H4 (cell line): ENCODE data around the gene SEMA6A. TPM values are rescaled to one million over a fixed set of nuclear protein-coding genes. Genes with fewer than 3 reads are reported as not detected.

Experiments used
- DNase-seq: peaks from one replicate; pipeline ENCODE4 v3.0.0-alpha.2; 2015; ENCODE audit warnings: low spot score
- total RNA-seq: library from RNA; depleted of rRNA; stranded (reverse); fragments of >200 nt; shearing (Covaris generic); gene quantifications from 2 replicates; pipeline ENCODE4 v1.2.3, GENCODE V29; 2014

SEMA6A gene
- total RNA-seq, 1 experiment from 2014 or later = 1.5 TPM

GRCh38 chr5:116522356-116523136 lies 52.1 kb downstream of the SEMA6A start:
- no peak for DNase-seq

GRCh38 chr5:116521173-116521872 lies 53.3 kb downstream of the SEMA6A start:
- DNase-seq = no peak

GRCh38 chr5:116520771-116521170 lies 53.9 kb downstream of the SEMA6A start:
- DNase-seq = no peak

DNA sequence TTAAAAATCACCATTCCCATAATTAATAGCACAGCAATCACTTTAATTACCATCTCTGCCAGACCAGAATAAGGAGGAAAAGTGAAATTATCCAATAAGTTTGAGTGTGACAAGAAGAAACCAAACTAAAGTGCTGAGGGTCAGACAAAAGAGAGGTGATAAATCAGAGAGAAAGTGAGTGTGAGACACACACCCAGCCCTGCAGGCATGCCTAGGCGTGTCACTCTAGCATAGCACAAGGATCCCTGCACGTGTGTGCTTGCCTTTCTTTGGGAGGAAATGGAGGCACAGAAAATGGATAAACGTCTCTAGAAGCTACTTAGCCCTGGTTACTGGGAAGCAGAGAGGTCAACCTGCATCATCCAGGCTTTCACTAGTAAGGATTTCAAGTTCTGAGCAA lies 56.2 kb downstream of the SEMA6A start:
- DNase-seq = no peak

DNA sequence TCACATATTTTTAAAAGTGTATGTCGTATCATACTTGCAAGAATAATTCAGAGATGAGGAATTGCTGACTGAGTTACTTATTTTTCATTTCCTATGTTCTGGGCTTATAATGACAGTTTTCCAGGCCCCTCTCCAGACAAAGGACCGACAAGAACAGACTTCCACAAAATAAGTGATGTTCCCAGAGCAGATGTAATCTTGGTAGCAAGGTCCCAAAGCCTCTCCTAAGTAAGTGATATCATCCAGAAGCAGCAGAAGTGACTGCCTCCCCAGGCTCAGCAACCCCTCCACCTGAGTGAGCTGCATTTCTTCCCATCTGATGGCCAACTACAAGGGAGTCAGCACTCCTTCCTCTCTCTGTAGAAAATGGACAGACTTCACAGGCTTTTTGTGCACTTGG lies 57.1 kb downstream of the SEMA6A start:
- DNase-seq = no peak

GRCh38 chr5:116516021-116516420 lies 58.6 kb downstream of the SEMA6A start:
- DNase-seq = no peak

GRCh38 chr5:116514421-116514970 lies 60.1 kb downstream of the SEMA6A start:
- DNase-seq = no peak

GRCh38 chr5:116510517-116510916 lies 64.1 kb downstream of the SEMA6A start:
- no peak for DNase-seq

GRCh38 chr5:116509483-116510244 lies 65.0 kb downstream of the SEMA6A start:
- no peak for DNase-seq

- no peak for DNase-seq
Measured at GRCh38 chr5:116508835-116509234, 65.8 kb downstream of the SEMA6A start.

GRCh38 chr5:116507941-116508655 lies 66.5 kb downstream of the SEMA6A start:
- no peak for DNase-seq

DNA sequence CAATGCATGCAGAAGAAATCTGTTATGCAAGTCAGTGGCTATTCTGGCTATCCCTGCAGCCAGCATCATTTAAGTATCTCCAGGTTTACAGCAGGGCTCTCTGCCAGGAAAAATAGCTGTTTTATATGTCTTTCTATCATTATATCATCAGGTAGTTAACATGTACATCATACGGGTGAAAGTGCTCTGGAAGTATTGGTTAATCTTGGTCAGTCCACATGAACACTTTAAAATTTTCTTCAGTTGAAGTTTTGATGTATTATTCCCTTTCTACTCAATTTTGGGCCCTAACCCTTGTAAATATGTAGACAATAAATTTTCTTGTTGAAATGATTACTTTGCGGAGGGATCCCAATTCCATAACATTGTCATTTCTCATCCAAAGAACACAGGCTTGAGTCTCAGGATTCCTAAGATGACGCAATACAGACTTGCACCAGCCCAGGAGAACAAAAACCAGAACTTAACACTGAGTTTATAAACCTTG lies 67.5 kb downstream of the SEMA6A start:
- no peak for DNase-seq

- no peak for DNase-seq
Measured at GRCh38 chr5:116506488-116506887, 68.1 kb downstream of the SEMA6A start.

- DNase-seq = no peak
Measured at GRCh38 chr5:116504593-116505166, 69.9 kb downstream of the SEMA6A start.

GRCh38 chr5:116502616-116503015 lies 72.0 kb downstream of the SEMA6A start:
- peak; percentile 21 for DNase-seq

DNA sequence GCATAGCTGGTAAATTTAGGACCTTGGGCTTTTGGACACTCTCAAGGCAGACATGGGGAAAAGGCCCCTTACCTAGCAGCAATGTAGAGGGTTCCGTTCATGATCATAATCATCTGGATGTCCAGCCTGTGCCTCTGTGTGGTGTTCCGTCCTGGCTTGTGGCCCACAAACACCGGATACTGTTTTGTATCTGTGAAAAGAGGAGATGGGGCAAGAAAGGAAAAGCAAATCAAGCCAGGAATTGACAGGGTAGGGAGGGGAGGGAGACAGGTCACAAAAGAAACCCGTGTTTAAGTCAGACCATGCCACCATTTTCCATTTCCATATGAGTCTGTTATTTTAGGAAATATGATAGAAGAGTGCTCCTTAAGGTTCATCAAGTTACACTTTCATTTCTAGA lies 72.5 kb downstream of the SEMA6A start:
- DNase-seq = no peak

GRCh38 chr5:116498503-116499048 lies 76.0 kb downstream of the SEMA6A start:
- no peak for DNase-seq

DNA sequence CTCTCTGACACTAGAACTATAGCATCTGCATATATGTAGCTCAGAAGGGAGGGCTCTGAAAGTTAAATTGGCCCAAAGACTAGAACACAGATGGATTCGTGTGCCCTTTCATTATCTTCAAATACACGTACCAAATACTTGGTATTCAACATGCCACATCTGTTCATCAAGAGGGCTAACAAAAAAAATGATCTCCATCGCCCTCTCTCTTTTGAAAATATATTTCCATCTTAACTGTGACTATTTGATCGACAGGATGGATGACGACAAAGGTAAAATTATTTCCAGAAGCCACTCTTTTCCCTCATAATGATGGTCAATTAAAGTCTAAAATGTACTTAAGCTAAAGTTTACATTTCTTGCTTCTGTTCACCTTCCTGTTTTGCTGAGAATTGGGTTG lies 77.0 kb downstream of the SEMA6A start:
- no peak for DNase-seq

GRCh38 chr5:116495786-116496357 lies 78.8 kb downstream of the SEMA6A start:
- DNase-seq = no peak

DNA sequence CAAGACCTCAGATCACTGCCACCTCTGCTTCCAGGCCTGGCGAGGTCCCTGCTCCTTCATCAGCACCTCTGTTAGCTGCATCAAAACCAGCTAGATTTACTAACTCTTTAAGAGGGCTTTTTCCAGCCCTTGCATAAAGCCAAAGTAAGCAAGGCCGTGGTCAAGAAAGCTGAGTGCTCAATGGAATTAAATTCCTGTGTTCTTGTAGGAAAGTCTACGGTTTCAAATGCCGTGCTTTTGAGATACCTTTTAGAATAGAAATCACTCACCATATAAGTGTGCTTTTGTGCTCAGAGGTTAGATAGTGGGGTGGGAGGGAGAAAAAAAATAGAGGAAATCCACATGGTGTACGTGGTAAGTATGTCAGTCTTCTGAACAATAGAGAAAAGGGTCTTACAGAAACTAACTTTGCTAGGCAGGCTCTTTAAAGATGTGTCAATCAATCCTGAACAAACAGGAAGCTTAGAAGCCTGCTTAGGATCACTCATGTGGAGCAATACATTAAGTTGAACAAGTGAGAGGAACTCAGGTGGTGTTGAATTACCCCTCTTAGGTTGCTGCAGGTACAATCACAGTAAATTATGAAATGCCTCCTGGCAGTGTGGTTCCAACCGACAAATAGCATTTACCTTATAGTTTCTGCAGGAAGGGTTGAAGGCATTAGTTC lies 79.7 kb downstream of the SEMA6A start:
- no peak for DNase-seq
